Femur (tissue), 1 donor: ENCODE results near the gene PTPRF.
A peak's percentile ranks its signal among the peaks of the same experiment; 100 is the strongest.
"Not testable (repeated sequence)": the region's sequence is repeated elsewhere in the genome, so short reads cannot be mapped to it uniquely, and the experiment has no call there.

ENCODE experiments used
- DNase-seq: peaks from one replicate; pipeline ENCODE4 v3.0.0-alpha.2; 2017

PTPRF gene

DNA sequence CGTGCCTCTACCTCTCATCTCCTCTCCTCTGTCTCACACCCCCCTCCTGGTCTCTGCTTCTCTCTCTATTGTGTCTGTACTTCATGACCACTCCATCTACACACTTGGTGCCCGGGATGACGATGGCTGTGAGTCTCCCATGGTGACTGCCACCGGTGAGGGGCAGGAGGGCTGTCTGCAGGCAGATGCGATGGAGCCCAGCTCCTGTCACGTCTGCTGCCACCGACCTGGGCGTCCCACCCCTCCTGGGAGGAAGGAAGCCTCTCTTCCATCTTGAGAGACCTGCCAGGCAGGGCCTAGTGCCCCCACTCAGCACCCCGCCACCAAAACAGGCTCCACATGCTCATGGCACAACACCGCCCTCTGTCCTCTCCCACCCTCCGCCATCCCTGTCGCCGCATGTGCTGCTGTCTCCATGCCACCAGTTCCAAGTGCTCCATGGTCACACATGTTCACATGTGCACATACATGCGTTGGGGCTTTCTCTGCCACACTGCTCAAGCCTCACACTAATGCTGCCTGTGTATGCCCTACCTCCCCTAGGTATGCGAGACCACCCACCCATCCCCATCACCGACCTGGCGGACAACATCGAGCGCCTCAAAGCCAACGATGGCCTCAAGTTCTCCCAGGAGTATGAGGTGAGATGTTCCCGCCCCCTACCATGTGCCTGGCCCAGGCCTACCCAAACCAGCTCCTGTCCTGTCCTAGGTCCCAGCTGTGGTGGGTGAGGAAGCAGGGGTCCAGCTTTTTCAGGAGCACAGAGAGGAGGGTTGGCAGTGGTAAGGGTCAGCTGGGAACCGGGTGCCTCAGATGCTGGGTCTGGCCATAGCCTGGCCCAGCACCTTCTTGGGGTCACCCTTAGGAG is 82.6 kb downstream of the PTPRF start:
- no peak for DNase-seq

DNA sequence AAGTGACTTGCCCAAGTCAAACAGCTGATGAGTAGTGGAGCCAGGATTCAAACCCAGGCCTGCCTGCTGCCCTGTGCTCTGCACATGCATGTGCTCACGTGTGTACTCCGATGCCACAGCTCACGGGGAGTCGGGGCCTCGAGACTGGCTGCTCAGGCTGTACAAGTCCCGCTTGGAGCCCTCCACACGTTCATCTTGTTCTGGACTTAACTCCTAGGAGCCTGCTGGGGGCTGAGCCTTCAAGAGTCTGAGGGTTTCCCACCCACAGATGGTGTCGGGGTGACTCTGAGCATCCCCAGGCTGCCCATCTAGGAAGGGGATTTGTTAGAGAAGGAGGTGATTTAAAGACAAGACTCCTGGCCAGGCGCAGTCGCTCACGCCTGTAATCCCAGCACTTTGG is 83.5 kb downstream of the PTPRF start:
- DNase-seq: no peak

DNA sequence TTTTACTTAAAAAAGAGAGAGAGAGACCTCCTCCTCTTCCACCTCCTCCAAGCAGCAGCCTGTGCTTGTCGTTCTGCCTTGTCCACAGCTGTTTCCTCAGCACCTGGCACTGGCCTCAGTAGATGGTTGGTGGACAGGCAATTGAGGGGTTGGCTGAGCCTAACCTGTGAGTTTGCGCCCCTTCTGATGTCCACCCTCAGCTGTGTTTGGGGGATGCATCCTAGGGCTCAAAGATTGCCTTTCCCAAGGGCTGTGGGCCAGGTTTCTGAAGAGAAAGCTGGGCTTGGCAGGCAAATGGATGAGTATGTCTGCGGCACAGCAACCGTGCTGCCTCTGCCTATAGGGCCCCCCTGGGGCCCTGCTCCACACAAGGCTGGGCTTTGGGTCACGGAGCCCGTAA is 84.2 kb downstream of the PTPRF start:
- DNase-seq: no peak

DNA sequence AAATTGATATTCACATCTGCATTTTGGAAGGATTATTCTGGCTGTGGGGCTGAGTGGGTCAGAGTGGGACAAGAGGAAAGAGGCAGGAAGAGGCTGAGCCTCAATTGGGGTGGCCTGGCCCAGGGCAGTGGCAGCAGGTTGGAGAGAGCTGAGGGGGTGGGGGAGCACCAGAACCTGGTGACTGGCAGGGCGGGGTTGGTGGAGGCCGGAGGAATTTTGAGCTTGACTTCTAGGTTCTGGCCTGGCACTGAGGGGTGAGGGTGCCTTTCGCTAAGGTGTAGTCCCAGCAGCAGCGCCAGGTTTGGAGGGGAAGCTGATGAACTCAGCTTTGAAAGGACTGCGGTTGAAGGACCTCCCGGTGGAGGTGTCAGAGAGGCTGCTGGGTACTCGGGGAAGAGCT is 85.7 kb downstream of the PTPRF start:
- DNase-seq: no peak

DNA sequence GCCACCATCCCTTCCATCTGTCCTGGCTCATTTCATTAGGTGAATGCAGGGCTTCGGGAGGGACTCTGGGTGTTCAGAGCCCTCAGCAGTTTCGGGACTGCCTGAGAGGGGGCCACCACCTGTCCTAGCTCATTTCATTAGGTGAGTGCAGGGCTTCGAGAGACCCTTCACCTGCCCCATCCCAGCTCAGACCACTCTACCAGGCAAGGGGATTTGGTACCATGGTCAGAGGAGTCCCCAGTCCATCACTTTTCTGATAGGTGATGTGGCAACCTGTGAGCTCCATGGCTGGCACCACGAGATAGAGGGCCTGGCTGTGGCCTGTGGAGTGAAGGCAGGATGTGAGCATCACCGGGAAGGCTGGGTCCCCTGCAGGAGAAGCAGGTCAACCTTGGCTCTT is 86.3 kb downstream of the PTPRF start:
- DNase-seq: no peak

DNA sequence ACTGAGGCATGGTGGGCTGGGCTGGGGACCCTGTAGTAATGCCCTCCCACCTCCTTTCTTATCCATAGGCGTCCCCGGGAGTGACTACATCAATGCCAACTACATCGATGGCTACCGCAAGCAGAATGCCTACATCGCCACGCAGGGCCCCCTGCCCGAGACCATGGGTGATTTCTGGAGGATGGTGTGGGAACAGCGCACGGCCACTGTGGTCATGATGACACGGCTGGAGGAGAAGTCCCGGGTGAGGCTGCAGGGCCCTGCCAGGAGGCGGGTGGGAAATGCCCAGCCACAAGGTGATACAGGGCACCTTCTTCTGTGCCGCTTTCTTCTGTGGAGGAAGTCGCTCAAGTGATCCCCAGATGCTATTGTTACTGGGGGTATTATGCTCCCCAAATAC is 87.0 kb downstream of the PTPRF start:
- DNase-seq: no peak

DNA sequence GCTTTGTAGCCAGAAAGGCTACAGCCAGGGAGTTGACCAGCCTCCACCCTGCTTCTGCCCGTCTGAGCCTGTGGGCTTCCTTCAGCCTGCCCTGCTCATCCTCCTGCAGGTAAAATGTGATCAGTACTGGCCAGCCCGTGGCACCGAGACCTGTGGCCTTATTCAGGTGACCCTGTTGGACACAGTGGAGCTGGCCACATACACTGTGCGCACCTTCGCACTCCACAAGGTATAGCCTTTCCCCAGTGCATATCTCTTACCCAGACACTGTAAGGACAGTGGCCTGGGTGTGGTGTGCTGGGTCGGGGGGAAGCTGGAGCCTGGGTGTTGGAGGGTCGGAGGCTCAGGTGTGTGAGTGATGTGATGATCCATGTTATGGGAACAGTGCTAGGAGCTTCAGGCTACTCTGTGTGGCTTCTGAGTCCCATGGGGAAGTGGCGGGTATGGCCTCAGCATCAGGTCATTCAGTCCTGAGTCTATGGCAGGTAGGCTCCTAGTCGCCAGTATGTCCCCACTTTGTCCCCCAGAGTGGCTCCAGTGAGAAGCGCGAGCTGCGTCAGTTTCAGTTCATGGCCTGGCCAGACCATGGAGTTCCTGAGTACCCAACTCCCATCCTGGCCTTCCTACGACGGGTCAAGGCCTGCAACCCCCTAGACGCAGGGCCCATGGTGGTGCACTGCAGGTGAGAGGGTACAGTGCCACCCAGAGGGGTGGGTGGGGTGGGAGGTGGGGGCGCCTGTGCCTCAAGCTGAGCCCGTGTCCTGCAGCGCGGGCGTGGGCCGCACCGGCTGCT is 88.0 kb downstream of the PTPRF start:
- DNase-seq: no peak

DNA sequence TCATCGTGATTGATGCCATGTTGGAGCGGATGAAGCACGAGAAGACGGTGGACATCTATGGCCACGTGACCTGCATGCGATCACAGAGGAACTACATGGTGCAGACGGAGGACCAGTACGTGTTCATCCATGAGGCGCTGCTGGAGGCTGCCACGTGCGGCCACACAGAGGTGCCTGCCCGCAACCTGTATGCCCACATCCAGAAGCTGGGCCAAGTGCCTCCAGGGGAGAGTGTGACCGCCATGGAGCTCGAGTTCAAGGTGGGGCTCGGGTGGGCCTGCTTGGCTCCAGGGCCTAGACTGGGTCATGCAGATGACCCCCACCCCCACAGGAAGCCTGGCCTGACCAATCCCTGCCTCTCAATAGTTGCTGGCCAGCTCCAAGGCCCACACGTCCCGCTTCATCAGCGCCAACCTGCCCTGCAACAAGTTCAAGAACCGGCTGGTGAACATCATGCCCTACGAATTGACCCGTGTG is 88.7 kb downstream of the PTPRF start:
- DNase-seq: no peak

DNA sequence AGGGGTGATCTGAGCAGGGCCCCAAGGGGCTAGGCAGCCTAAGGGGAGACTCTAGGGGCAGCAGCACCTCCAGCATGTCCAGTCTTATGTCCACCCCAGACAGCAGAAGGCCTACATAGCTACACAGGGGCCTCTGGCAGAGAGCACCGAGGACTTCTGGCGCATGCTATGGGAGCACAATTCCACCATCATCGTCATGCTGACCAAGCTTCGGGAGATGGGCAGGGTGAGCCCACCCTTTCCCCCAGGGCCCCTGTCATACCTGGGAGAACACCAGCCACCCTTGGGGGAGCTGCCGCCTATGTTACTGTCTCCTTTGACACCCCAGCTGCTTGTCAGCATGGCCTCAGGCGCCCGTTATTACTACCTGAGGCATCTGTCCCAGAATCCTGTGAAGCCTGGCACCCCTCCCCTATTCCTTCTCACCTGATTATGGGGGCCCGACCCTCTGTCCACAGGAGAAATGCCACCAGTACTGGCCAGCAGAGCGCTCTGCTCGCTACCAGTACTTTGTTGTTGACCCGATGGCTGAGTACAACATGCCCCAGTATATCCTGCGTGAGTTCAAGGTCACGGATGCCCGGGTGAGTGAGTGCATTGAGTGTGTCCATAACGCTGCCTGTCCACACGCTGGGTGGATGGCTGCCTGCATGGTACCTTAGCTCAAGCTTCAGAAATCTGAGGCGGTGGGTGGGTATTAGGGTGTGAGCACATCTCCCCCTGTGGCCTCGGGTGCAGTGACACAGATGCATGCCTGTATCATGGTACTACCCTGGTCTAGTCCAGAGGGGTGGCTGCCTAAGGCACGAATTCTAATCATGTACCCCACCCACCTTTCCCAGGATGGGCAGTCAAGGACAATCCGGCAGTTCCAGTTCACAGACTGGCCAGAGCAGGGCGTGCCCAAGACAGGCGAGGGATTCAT is 89.6 kb downstream of the PTPRF start:
- DNase-seq: no peak

DNA sequence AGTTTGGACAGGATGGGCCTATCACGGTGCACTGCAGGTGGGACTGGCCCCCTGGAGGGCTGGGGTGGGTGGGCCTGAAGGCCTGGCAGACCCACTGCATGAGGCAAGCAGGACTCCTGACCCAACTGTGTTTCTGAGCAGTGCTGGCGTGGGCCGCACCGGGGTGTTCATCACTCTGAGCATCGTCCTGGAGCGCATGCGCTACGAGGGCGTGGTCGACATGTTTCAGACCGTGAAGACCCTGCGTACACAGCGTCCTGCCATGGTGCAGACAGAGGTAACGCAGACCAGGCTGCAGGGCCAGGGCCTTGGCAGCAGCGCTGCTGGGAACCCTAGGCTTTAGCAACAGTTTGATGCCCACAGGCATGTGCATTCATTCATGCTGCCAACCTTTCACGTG is 90.3 kb downstream of the PTPRF start:
- DNase-seq: no peak

DNA sequence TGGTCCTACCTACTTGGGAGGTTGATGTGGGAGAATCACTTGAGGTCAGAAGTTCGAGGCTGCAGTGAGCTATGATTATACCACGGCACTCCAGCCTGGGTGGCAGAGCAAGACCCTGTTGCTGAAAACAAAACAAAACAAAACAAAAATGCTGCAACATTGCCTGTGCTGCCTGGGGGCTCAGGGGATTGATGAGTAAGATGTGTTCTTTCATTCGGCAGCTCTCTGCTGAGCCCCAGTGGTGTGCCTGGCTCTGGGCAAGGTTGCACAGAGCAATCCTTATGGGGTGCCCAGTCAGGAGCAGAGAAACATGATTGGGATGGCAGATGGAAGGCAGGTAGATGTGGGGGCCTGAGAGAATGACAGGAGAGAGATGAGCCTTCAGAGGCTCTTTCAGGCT is 90.7 kb downstream of the PTPRF start:
- DNase-seq: no peak

DNA sequence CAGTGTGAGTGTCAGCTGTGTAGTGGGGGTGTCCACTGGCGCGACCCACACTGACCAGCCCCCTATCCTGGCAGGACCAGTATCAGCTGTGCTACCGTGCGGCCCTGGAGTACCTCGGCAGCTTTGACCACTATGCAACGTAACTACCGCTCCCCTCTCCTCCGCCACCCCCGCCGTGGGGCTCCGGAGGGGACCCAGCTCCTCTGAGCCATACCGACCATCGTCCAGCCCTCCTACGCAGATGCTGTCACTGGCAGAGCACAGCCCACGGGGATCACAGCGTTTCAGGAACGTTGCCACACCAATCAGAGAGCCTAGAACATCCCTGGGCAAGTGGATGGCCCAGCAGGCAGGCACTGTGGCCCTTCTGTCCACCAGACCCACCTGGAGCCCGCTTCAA is 91.2 kb downstream of the PTPRF start:
- no peak for DNase-seq

DNA sequence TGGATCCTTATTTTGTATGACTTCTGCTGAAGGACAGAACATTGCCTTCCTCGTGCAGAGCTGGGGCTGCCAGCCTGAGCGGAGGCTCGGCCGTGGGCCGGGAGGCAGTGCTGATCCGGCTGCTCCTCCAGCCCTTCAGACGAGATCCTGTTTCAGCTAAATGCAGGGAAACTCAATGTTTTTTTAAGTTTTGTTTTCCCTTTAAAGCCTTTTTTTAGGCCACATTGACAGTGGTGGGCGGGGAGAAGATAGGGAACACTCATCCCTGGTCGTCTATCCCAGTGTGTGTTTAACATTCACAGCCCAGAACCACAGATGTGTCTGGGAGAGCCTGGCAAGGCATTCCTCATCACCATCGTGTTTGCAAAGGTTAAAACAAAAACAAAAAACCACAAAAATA is 91.8 kb downstream of the PTPRF start:
- peak; percentile 22 for DNase-seq

DNA sequence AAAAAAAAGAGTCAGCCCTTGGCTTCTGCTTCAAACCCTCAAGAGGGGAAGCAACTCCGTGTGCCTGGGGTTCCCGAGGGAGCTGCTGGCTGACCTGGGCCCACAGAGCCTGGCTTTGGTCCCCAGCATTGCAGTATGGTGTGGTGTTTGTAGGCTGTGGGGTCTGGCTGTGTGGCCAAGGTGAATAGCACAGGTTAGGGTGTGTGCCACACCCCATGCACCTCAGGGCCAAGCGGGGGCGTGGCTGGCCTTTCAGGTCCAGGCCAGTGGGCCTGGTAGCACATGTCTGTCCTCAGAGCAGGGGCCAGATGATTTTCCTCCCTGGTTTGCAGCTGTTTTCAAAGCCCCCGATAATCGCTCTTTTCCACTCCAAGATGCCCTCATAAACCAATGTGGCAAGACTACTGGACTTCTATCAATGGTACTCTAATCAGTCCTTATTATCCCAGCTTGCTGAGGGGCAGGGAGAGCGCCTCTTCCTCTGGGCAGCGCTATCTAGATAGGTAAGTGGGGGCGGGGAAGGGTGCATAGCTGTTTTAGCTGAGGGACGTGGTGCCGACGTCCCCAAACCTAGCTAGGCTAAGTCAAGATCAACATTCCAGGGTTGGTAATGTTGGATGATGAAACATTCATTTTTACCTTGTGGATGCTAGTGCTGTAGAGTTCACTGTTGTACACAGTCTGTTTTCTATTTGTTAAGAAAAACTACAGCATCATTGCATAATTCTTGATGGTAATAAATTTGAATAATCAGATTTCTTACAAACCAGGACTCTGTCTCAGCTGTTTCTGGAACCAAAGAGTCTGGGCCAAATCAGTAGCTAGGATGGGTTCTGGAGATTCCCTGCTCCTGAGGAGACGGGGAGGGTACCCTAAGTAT is 92.5 kb downstream of the PTPRF start:
- peak; percentile 20 for DNase-seq

DNA sequence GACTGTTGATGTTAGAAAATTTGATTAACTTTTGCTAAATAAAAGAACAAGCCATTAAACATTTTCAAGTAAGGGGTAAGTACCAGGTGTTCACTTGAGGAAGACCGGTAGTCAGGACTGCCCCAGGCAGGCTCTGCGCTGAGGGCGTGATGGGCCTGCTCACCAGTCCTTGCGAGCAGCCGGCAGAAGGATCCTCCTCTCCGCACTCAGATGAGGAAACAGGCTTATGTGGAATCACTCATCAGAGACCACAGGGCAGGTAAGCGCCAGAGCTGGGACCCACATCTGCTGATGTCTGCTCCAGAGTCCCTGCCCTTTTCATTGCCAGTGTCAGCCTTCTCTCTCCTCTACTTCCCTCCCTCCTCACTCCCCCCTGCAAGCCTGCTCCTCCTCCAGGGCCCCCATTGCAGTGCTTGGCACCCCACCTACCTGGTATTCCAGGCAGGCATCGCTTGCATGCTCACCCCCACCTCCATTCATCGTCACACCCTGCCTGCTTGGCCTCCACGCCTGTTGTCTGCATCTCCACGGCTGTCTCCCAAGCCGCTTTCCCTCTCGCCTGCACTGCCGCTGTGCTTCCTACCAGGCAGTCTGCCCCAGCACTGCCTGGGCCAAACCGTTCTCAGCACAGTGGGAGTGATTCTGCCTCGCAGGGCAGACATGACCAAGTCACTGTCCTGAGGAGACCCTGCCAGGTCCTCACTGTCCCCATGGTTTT is 94.5 kb downstream of the PTPRF start:
- no peak for DNase-seq

DNA sequence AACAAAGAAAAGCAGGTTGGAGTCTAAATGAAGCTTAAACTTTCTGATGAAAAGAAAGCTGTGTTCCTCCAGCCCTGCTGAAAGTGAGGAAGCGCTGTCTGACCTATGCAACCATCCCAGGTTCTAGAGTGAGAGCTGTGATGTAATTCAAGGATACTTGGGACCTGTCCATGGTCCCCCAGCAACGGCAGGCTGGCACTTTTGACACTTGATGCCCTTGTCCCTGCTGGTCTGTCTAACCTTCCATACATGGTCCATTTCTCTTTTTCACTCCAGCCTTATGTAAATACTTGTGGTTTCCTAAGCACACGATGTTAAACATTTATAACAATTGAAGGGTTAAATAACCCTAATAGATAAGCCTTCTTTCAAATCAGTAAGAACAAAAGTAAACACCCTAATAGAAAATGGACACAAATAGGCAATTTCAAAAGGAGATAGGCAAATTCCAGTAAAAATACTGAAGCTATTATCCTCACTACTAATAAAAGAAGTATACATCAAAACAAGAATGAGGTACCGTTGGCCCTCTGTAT is 101.5 kb downstream of the PTPRF start:
- DNase-seq: no peak

DNA sequence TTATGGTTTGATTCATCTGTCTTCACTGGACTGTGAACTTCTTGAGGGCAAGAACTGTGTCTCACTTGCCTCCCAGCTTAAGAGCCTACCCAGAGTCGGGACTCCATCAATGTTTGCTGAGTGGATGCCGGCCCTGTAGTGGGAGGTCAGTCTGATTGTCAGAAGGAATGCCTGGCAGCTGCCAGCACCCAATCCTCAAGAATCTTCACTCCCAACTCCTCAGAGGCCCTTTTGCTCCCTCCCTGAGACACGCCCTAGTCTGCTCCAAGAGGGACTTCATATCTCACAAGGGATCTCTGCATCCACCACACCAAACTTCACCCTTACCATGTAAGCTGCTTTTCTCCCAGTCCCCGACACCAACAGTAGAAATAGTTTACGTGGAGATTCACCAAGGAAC is 104.0 kb downstream of the PTPRF start:
- DNase-seq: no peak

DNA sequence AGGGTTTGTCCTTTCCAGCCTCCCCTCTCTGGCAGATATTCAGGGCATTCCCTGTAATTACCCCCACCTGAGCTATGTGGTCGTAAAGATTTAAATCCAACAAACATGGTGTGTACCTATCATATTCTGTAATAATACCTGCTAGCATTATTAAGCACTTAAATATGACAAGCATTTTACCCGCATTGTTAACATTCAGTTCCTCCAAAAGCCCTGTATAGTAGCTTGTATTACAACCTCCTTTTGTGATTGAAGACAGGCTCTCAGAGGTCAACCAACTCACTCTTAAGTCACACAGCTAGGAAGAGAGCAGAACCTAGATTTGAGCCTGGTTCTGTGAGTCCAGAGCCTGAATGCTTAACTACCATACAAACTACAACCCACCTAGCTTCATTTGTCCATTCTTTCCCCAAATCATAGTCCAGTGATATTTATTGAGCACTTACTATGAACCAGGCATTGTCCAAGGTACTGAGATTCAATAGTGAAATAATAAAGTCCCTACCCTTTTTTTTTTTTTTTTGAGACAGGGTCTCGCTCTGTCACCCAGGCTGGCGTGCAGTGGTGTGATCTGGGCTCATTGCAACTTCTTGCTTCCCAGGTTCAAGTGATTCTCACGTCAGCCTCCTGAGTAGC is 105.4 kb downstream of the PTPRF start:
- DNase-seq: no peak

DNA sequence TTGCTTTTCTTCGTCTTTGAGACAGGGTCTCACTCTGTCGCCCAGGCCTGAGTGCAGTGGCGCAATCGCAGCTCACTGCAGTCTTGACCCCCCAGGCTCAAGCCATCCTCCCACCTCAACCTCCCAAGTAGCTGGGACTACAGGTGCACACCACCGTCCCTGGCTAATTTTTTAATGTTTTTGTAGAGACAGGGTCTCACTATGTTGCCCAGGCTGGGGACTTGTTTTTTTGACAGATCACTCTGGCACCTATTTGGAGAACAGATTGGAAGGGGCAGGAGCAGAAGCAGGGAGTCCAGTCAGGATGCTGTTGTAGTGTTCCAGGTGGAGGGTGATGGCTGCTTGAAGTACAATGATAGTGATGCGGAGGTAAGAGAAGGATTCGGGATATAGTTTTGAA is 106.6 kb downstream of the PTPRF start:
- DNase-seq: no peak

DNA sequence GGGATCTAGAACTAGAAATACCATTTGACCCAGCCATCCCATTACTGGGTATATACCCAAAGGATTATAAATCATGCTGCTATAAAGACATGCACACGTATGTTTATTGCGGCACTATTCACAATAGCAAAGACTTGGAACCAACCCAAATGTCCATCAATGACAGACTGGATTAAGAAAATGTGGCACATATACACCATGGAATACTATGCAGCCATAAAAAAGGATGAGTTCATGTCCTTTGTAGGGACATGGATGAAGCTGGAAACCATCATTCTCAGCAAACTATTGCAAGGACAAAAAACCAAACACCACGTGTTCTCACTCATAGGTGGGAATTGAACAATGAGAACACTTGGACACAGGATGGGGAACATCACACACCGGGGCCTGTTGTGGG is 107.7 kb downstream of the PTPRF start:
- DNase-seq: not testable (repeated sequence)
